IMR-90 (cell line): ENCODE results near the gene KCNMA1. TPM values are rescaled to one million over a fixed set of nuclear protein-coding genes. Genes with fewer than 3 reads are reported as not detected.

Experiments used
- ATAC-seq: fragments of 200-7000 bp; cut with Tn5 transposase; 2 replicates; pipeline ENCODE4 v1.9.1; 2020; ENCODE audit warnings: low read depth, mild to moderate bottlenecking, moderate library complexity
- BruUV-seq: library from RNA; stranded (reverse); fragments of 400-500 nt; replicated peaks from 2 replicates; lab custom pipeline; 2021; lab: Mats Ljungman, UMichigan
- CTCF ChIA-PET: fragments of 300-600 bp; formaldehyde crosslinking; extraction: SDS; loops from one replicate; lab custom pipeline; 2021; ENCODE audit warnings: antibody characterized with exemption; lab: Yijun Ruan, JAX
- POLR2A ChIA-PET: fragments of 300-600 bp; sonication (Branson Sonifier 250); formaldehyde crosslinking; loops from one replicate; lab custom pipeline; 2022; ENCODE audit warnings: antibody characterized with exemption; ENCODE audit not compliant: unreplicated experiment; lab: Charles Lee
- DNase-seq: peaks from one replicate; pipeline ENCODE4 v3.0.0; 2013
- H2AFZ ChIP-seq: replicated peaks from 2 replicates; pipeline ENCODE3; 2013; ENCODE audit warnings: low read length, mild to moderate bottlenecking; ENCODE audit not compliant: poor library complexity
- H2AK5ac ChIP-seq: 2 replicates; pipeline ENCODE4 v1.6.1; 2013; ENCODE audit warnings: low read depth, low read length, inconsistent platforms
- H2AK9ac ChIP-seq: replicated peaks from 2 replicates; pipeline ENCODE3; 2013; ENCODE audit warnings: mild to moderate bottlenecking, low read depth, low read length, moderate library complexity; ENCODE audit not compliant: poor library complexity
- H2BK120ac ChIP-seq: 2 replicates; pipeline ENCODE4 v1.6.1; 2013; ENCODE audit warnings: low read depth, low read length, inconsistent platforms
- H2BK15ac ChIP-seq: 3 replicates; pipeline ENCODE4 v1.6.1; 2013; ENCODE audit warnings: low read depth, low read length, inconsistent platforms
- H2BK20ac ChIP-seq: 2 replicates; pipeline ENCODE4 v1.6.1; 2013; ENCODE audit warnings: low read depth, mild to moderate bottlenecking, inconsistent platforms, low read length, moderate library complexity
- H2BK5ac ChIP-seq: 2 replicates; pipeline ENCODE4 v1.6.1; 2013; ENCODE audit warnings: mild to moderate bottlenecking, low read depth, low read length, inconsistent platforms; ENCODE audit not compliant: poor library complexity, severe bottlenecking
- H3K14ac ChIP-seq: replicated peaks from 2 replicates; pipeline ENCODE4 v1.6.1; 2013; ENCODE audit warnings: low read depth, low read length, inconsistent platforms
- H3K18ac ChIP-seq: 2 replicates; pipeline ENCODE4 v1.6.1; 2013; ENCODE audit warnings: low read depth, low read length, control low read depth
- H3K23ac ChIP-seq: 2 replicates; pipeline ENCODE4 v1.6.1; 2013; ENCODE audit warnings: low read depth, low read length, inconsistent platforms
- H3K27ac ChIP-seq: 2 replicates; pipeline ENCODE4 v1.5.1; 2013; ENCODE audit warnings: mild to moderate bottlenecking, control low read depth, low read length; ENCODE audit not compliant: insufficient read depth
- H3K27me3 ChIP-seq: 2 replicates; pipeline ENCODE4 v1.6.1; 2013; ENCODE audit warnings: low read length; ENCODE audit not compliant: control insufficient read depth, insufficient read depth
- H3K36me3 ChIP-seq: 2 replicates; pipeline ENCODE4 v1.6.1; 2013; ENCODE audit warnings: low read length, mixed read lengths; ENCODE audit not compliant: control insufficient read depth, insufficient read depth
- H3K4ac ChIP-seq: 2 replicates; pipeline ENCODE4 v1.6.1; 2013; ENCODE audit warnings: low read depth, low read length, inconsistent platforms
- H3K4me1 ChIP-seq: 2 replicates; pipeline ENCODE4 v1.6.1; 2013; ENCODE audit warnings: low read length, mixed read lengths; ENCODE audit not compliant: control insufficient read depth, insufficient read depth
- H3K4me2 ChIP-seq: 2 replicates; pipeline ENCODE4 v1.6.1; 2013; ENCODE audit warnings: low read depth, mild to moderate bottlenecking, control low read depth, low read length, moderate library complexity
- H3K4me3 ChIP-seq: 2 replicates; pipeline ENCODE4 v1.5.1; 2013; ENCODE audit warnings: low read depth, mild to moderate bottlenecking, control low read depth, low read length, moderate library complexity; ENCODE audit not compliant: insufficient read depth
- H3K56ac ChIP-seq: 2 replicates; pipeline ENCODE4 v1.6.1; 2013; ENCODE audit warnings: low read length, inconsistent platforms; ENCODE audit not compliant: insufficient read depth; ENCODE audit errors: extremely low read depth
- H3K79me1 ChIP-seq, 2 experiments: 2 replicates each; pipeline ENCODE4 v1.6.1; 2013; ENCODE audit warnings: low read length in 2 of 2, inconsistent platforms in 1 of 2, low read depth in 1 of 2
- H3K9ac ChIP-seq: 2 replicates; pipeline ENCODE4 v1.6.1; 2013; ENCODE audit warnings: low read depth, low read length, control low read depth
- H3K9me1 ChIP-seq: 2 replicates; pipeline ENCODE4 v1.6.1; 2013; ENCODE audit warnings: low read length, inconsistent platforms; ENCODE audit not compliant: insufficient read depth
- H3K9me3 ChIP-seq: 2 replicates; pipeline ENCODE4 v1.6.1; 2013; ENCODE audit warnings: low read length; ENCODE audit not compliant: control insufficient read depth, insufficient read depth
- H4K20me1 ChIP-seq: 2 replicates; pipeline ENCODE4 v1.6.1; 2013; ENCODE audit warnings: low read length, inconsistent platforms; ENCODE audit not compliant: insufficient read depth
- H4K5ac ChIP-seq: 2 replicates; pipeline ENCODE4 v1.6.1; 2013; ENCODE audit warnings: mild to moderate bottlenecking, low read depth, low read length, control low read depth
- H4K8ac ChIP-seq, 2 experiments: 2 replicates each; pipeline ENCODE4 v1.6.1; 2013; ENCODE audit warnings: low read depth in 2 of 2, low read length in 2 of 2, control low read depth in 1 of 2, inconsistent platforms in 1 of 2
- H4K91ac ChIP-seq: 2 replicates; pipeline ENCODE4 v1.6.1; 2013; ENCODE audit warnings: low read depth, low read length, inconsistent platforms; ENCODE audit not compliant: insufficient read depth
- RAD21 ChIP-seq: IDR thresholded peaks from 2 replicates; pipeline ENCODE4 v1.6.1; 2012; ENCODE audit warnings: low read length, improper control_type of control experiment
- WGBS, 2 experiments: methylation state at CpG; one replicate each; pipeline versions ENCODE4 v1.1.5 to v1.1.7; 2013; ENCODE audit warnings: missing lambda C conversion rate in 2 of 2; ENCODE audit not compliant: insufficient read length in 1 of 2; ENCODE audit errors: extremely low coverage in 2 of 2; 5-methylcytosine and 5-hydroxymethylcytosine counted together
- dilution Hi-C: fragments of 300-500 bp; cut with HindIII; formaldehyde crosslinking; loops from one replicate; pipeline ENCODE4 v1.14.3; 2018; ENCODE audit warnings: low sequenced_read_pairs; ENCODE audit not compliant: unreplicated experiment
- in situ Hi-C: fragments of 300-500 bp; cut with MboI; formaldehyde crosslinking; loops from 3 replicates; pipeline ENCODE4 v1.14.3; 2019; ENCODE audit warnings: low sequenced_read_pairs, inconsistent platforms, mixed read lengths
- intact Hi-C: fragments of 100-400 bp; cut with micrococcal nuclease; formaldehyde crosslinking; loops from 2 replicates; pipeline ENCODE4 v1.10.0; 2022
- polyA plus RNA-seq, 3 experiments: library from polyadenylated mRNA; depleted of rRNA; stranded (reverse); fragments of >200 nt; gene quantifications; 2 replicates each; pipeline ENCODE4 v1.2.3, GENCODE V29; 2012; ENCODE audit warnings: low replicate concordance in 1 of 3
- total RNA-seq: library from RNA; depleted of rRNA; stranded (reverse); fragments of >200 nt; gene quantifications from 2 replicates; pipeline ENCODE4 v1.2.3, GENCODE V29; 2012
- TF ChIP-seq, protein P1 (sequence below): fragments of 150-350 bp; IDR thresholded peaks from 2 replicates; pipeline ENCODE4 v1.6.1; 2016; ENCODE audit warnings: low read depth, mild to moderate bottlenecking, low read length, moderate library complexity, borderline replicate concordance

KCNMA1 gene
- total and polyA plus RNA-seq, 2 of the 4 experiments (the other 2 are of a cell fraction): 25.6 to 29.6 TPM

DNA sequence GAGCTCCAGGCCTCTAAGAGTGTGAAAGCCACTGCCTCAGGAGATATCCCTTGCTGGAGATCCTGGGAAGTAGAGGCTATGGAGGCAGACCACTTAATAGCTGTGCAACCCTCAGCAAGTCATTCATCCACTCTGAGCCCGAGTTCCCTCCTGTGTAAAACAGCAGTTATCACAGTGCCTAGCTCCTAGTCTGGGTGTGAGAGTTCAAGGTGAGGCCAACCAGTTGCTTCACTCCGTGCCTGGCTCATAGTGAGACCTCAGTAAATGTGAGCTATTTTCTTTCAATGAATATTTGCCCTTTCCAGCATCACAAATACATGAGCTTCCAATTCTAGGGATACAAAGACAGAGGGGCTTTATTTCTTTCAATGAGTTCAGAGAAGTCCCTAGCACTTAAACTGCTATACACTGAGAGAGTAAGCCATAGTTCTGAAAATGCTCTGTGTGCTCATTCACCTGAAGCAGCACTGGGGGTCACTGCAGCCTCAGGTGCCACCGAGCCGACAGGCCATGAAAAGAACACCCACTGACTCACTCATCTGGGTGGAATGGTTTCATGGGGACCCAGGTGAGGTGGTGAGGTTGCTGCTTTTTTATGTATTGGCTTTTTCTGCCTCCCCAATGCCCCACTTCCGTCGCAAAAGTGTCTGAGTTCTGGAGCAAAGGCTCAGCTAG is 259.8 kb downstream of the KCNMA1 start:
- DNase-seq (no peak), ATAC-seq (no peak)
- H2BK120ac ChIP-seq: no peak overlapping the region
- H3K4me1 ChIP-seq: peaks cover 11% of the 10 kb centered on the region; the same call in 1 of the 2 replicates
- no peak overlapping the region for H4K8ac ChIP-seq
- no peak overlapping the region for H3K9ac ChIP-seq
- H4K91ac ChIP-seq: no peak overlapping the region
- no peak overlapping the region for H3K14ac ChIP-seq
- WGBS, 2 experiments: no CpG with 5 or more reads among the region's 6 CpGs
- no peaks in the 10 kb centered on the region for H4K20me1 ChIP-seq
- no peaks in the 10 kb centered on the region for H3K36me3 ChIP-seq
- H2BK15ac ChIP-seq: no peak overlapping the region; the same call in 2 of the 3 replicates
- H2AK9ac ChIP-seq: no peak overlapping the region
- no peak overlapping the region for H3K18ac ChIP-seq
- CTCF ChIA-PET: interaction anchor here (0.9 kb wide), 1 partner anchor 14 kb away, joined by 3 read pairs; no protein-coding TSS in a partner anchor
- dilution Hi-C loops (no loop called here), in situ Hi-C loops (no loop called here), intact Hi-C loops (no loop called here)
- no peaks in the 10 kb centered on the region for H3K27me3 ChIP-seq
- TF ChIP-seq RAD21: 0 out of 2 replicates have a peak, but pooled peaks have one; percentile 12
- TF ChIP-seq, protein P1, sequence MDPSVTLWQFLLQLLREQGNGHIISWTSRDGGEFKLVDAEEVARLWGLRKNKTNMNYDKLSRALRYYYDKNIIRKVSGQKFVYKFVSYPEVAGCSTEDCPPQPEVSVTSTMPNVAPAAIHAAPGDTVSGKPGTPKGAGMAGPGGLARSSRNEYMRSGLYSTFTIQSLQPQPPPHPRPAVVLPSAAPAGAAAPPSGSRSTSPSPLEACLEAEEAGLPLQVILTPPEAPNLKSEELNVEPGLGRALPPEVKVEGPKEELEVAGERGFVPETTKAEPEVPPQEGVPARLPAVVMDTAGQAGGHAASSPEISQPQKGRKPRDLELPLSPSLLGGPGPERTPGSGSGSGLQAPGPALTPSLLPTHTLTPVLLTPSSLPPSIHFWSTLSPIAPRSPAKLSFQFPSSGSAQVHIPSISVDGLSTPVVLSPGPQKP: no peak
- no peak overlapping the region for H3K56ac ChIP-seq
- H2AK5ac ChIP-seq: peak overlapping the region; percentile 2; the same call in 1 of the 2 replicates
- no peaks in the 10 kb centered on the region for H3K9me1 ChIP-seq
- H2AFZ ChIP-seq: no peak overlapping the region
- no TSS peak for BruUV-seq
- POLR2A ChIA-PET: no interaction called here
- H3K23ac ChIP-seq: no peak overlapping the region
- H3K4me2 ChIP-seq: no peak overlapping the region
- no peaks in the 10 kb centered on the region for H3K79me1 ChIP-seq
- H3K9me3 ChIP-seq: no peaks in the 10 kb centered on the region
- no peak overlapping the region for H3K4me3 ChIP-seq
- H2BK5ac ChIP-seq: no peak overlapping the region
- H3K27ac ChIP-seq: no peak overlapping the region
- no peak overlapping the region for H3K4ac ChIP-seq
- H4K5ac ChIP-seq: no peak overlapping the region
- 0 out of 2 replicates have a peak overlapping the region, but pooled peaks have one; percentile 53 for H2BK20ac ChIP-seq
